IMR-90 (cell line): Measurements from ENCODE around the gene MKX. TPM values are rescaled to one million over a fixed set of nuclear protein-coding genes. Genes with fewer than 3 reads are reported as not detected.

Experiments used
- ATAC-seq: fragments of 200-7000 bp; cut with Tn5 transposase; 2 replicates; pipeline ENCODE4 v1.9.1; 2020; ENCODE audit warnings: low read depth, mild to moderate bottlenecking, moderate library complexity
- BruUV-seq: library from RNA; stranded (reverse); fragments of 400-500 nt; replicated peaks from 2 replicates; lab custom pipeline; 2021; lab: Mats Ljungman, UMichigan
- CTCF ChIA-PET: fragments of 300-600 bp; formaldehyde crosslinking; extraction: SDS; loops from one replicate; lab custom pipeline; 2021; ENCODE audit warnings: antibody characterized with exemption; lab: Yijun Ruan, JAX
- POLR2A ChIA-PET: fragments of 300-600 bp; sonication (Branson Sonifier 250); formaldehyde crosslinking; loops from one replicate; lab custom pipeline; 2022; ENCODE audit warnings: antibody characterized with exemption; ENCODE audit not compliant: unreplicated experiment; lab: Charles Lee
- DNase-seq: peaks from one replicate; pipeline ENCODE4 v3.0.0; 2013
- H2AFZ ChIP-seq: replicated peaks from 2 replicates; pipeline ENCODE3; 2013; ENCODE audit warnings: low read length, mild to moderate bottlenecking; ENCODE audit not compliant: poor library complexity
- H2AK5ac ChIP-seq: 2 replicates; pipeline ENCODE4 v1.6.1; 2013; ENCODE audit warnings: low read depth, low read length, inconsistent platforms
- H2AK9ac ChIP-seq: replicated peaks from 2 replicates; pipeline ENCODE3; 2013; ENCODE audit warnings: mild to moderate bottlenecking, low read depth, low read length, moderate library complexity; ENCODE audit not compliant: poor library complexity
- H2BK120ac ChIP-seq: 2 replicates; pipeline ENCODE4 v1.6.1; 2013; ENCODE audit warnings: low read depth, low read length, inconsistent platforms
- H2BK15ac ChIP-seq: 3 replicates; pipeline ENCODE4 v1.6.1; 2013; ENCODE audit warnings: low read depth, low read length, inconsistent platforms
- H2BK20ac ChIP-seq: 2 replicates; pipeline ENCODE4 v1.6.1; 2013; ENCODE audit warnings: low read depth, mild to moderate bottlenecking, inconsistent platforms, low read length, moderate library complexity
- H2BK5ac ChIP-seq: 2 replicates; pipeline ENCODE4 v1.6.1; 2013; ENCODE audit warnings: mild to moderate bottlenecking, low read depth, low read length, inconsistent platforms; ENCODE audit not compliant: poor library complexity, severe bottlenecking
- H3K14ac ChIP-seq: replicated peaks from 2 replicates; pipeline ENCODE4 v1.6.1; 2013; ENCODE audit warnings: low read depth, low read length, inconsistent platforms
- H3K18ac ChIP-seq: 2 replicates; pipeline ENCODE4 v1.6.1; 2013; ENCODE audit warnings: low read depth, low read length, control low read depth
- H3K23ac ChIP-seq: 2 replicates; pipeline ENCODE4 v1.6.1; 2013; ENCODE audit warnings: low read depth, low read length, inconsistent platforms
- H3K27ac ChIP-seq: 2 replicates; pipeline ENCODE4 v1.5.1; 2013; ENCODE audit warnings: mild to moderate bottlenecking, control low read depth, low read length; ENCODE audit not compliant: insufficient read depth
- H3K27me3 ChIP-seq: 2 replicates; pipeline ENCODE4 v1.6.1; 2013; ENCODE audit warnings: low read length; ENCODE audit not compliant: control insufficient read depth, insufficient read depth
- H3K36me3 ChIP-seq: 2 replicates; pipeline ENCODE4 v1.6.1; 2013; ENCODE audit warnings: low read length, mixed read lengths; ENCODE audit not compliant: control insufficient read depth, insufficient read depth
- H3K4ac ChIP-seq: 2 replicates; pipeline ENCODE4 v1.6.1; 2013; ENCODE audit warnings: low read depth, low read length, inconsistent platforms
- H3K4me1 ChIP-seq: 2 replicates; pipeline ENCODE4 v1.6.1; 2013; ENCODE audit warnings: low read length, mixed read lengths; ENCODE audit not compliant: control insufficient read depth, insufficient read depth
- H3K4me2 ChIP-seq: 2 replicates; pipeline ENCODE4 v1.6.1; 2013; ENCODE audit warnings: low read depth, mild to moderate bottlenecking, control low read depth, low read length, moderate library complexity
- H3K4me3 ChIP-seq: 2 replicates; pipeline ENCODE4 v1.5.1; 2013; ENCODE audit warnings: low read depth, mild to moderate bottlenecking, control low read depth, low read length, moderate library complexity; ENCODE audit not compliant: insufficient read depth
- H3K56ac ChIP-seq: 2 replicates; pipeline ENCODE4 v1.6.1; 2013; ENCODE audit warnings: low read length, inconsistent platforms; ENCODE audit not compliant: insufficient read depth; ENCODE audit errors: extremely low read depth
- H3K79me1 ChIP-seq, 2 experiments: 2 replicates each; pipeline ENCODE4 v1.6.1; 2013; ENCODE audit warnings: low read length in 2 of 2, inconsistent platforms in 1 of 2, low read depth in 1 of 2
- H3K9ac ChIP-seq: 2 replicates; pipeline ENCODE4 v1.6.1; 2013; ENCODE audit warnings: low read depth, low read length, control low read depth
- H3K9me1 ChIP-seq: 2 replicates; pipeline ENCODE4 v1.6.1; 2013; ENCODE audit warnings: low read length, inconsistent platforms; ENCODE audit not compliant: insufficient read depth
- H3K9me3 ChIP-seq: 2 replicates; pipeline ENCODE4 v1.6.1; 2013; ENCODE audit warnings: low read length; ENCODE audit not compliant: control insufficient read depth, insufficient read depth
- H4K20me1 ChIP-seq: 2 replicates; pipeline ENCODE4 v1.6.1; 2013; ENCODE audit warnings: low read length, inconsistent platforms; ENCODE audit not compliant: insufficient read depth
- H4K5ac ChIP-seq: 2 replicates; pipeline ENCODE4 v1.6.1; 2013; ENCODE audit warnings: mild to moderate bottlenecking, low read depth, low read length, control low read depth
- H4K8ac ChIP-seq, 2 experiments: 2 replicates each; pipeline ENCODE4 v1.6.1; 2013; ENCODE audit warnings: low read depth in 2 of 2, low read length in 2 of 2, control low read depth in 1 of 2, inconsistent platforms in 1 of 2
- H4K91ac ChIP-seq: 2 replicates; pipeline ENCODE4 v1.6.1; 2013; ENCODE audit warnings: low read depth, low read length, inconsistent platforms; ENCODE audit not compliant: insufficient read depth
- CHD1 ChIP-seq: IDR thresholded peaks from 2 replicates; pipeline ENCODE4 v1.6.1; 2012; ENCODE audit warnings: low read depth, low read length, improper control_type of control experiment
- POLR2A ChIP-seq: IDR thresholded peaks from 2 replicates; pipeline ENCODE4 v1.6.1; 2012; ENCODE audit warnings: mild to moderate bottlenecking, low read depth, low read length
- RAD21 ChIP-seq: IDR thresholded peaks from 2 replicates; pipeline ENCODE4 v1.6.1; 2012; ENCODE audit warnings: low read length, improper control_type of control experiment
- WGBS, 2 experiments: methylation state at CpG; one replicate each; pipeline versions ENCODE4 v1.1.5 to v1.1.7; 2013; ENCODE audit warnings: missing lambda C conversion rate in 2 of 2; ENCODE audit not compliant: insufficient read length in 1 of 2; ENCODE audit errors: extremely low coverage in 2 of 2; 5-methylcytosine and 5-hydroxymethylcytosine counted together
- dilution Hi-C: fragments of 300-500 bp; cut with HindIII; formaldehyde crosslinking; loops from one replicate; pipeline ENCODE4 v1.14.3; 2018; ENCODE audit warnings: low sequenced_read_pairs; ENCODE audit not compliant: unreplicated experiment
- in situ Hi-C: fragments of 300-500 bp; cut with MboI; formaldehyde crosslinking; loops from 3 replicates; pipeline ENCODE4 v1.14.3; 2019; ENCODE audit warnings: low sequenced_read_pairs, inconsistent platforms, mixed read lengths
- intact Hi-C: fragments of 100-400 bp; cut with micrococcal nuclease; formaldehyde crosslinking; loops from 2 replicates; pipeline ENCODE4 v1.10.0; 2022
- polyA plus RNA-seq, 3 experiments: library from polyadenylated mRNA; depleted of rRNA; stranded (reverse); fragments of >200 nt; gene quantifications; 2 replicates each; pipeline ENCODE4 v1.2.3, GENCODE V29; 2012; ENCODE audit warnings: low replicate concordance in 1 of 3
- total RNA-seq: library from RNA; depleted of rRNA; stranded (reverse); fragments of >200 nt; gene quantifications from 2 replicates; pipeline ENCODE4 v1.2.3, GENCODE V29; 2012
- TF ChIP-seq, protein P1 (sequence below): fragments of 150-350 bp; IDR thresholded peaks from 2 replicates; pipeline ENCODE4 v1.6.1; 2017; ENCODE audit warnings: mild to moderate bottlenecking, antibody characterized with exemption, low read length, low read depth
- TF ChIP-seq, protein P2 (sequence below): conservative IDR thresholded peaks from 2 replicates; pipeline ENCODE4 v1.5.1; 2012; ENCODE audit warnings: mild to moderate bottlenecking, low read depth, low read length, improper control_type of control experiment

Gene MKX
- total and polyA plus RNA-seq, 2 of the 4 experiments (the other 2 are of a cell fraction) = 0.10 to 0.36 TPM

DNA sequence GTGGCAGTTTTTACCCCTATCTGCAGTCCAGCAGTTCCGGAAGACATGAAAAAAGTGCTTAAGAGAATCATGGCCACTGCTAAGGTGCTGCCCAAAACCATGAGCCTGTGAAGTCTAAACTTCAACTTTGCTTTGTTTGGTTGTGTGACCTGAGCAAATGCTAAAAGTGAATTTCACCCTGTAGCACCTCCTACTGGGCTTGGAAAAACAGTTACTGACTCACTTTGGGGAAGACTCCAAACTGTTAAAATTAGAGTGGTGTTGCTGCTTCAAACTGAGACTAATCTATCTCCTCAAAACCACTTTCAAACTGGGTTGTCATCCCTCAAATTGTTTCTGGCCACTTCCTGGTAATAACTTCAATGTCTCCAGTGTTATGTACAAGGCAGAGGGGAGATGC is 21.3 kb downstream of the MKX start:
- Histone ChIP-seq H4K8ac (peak overlapping the region in 1 of 2 experiments; percentile 78; a peak in 3 of 4 replicates), H3K27me3 (0 out of 2 replicates have a peak, but pooled peaks cover 1% of the 10 kb centered on the region), H3K36me3 (no peaks in the 10 kb centered on the region), H2BK15ac (peak overlapping the region; percentile 98; the same call in 1 of the 3 replicates), H3K9me3 (no peaks in the 10 kb centered on the region), H2AK5ac (peak overlapping the region; percentile 67; the same call in 1 of the 2 replicates), H4K5ac (peak overlapping the region; percentile 52), H2BK120ac (peak overlapping the region; percentile 90), H3K23ac (peak overlapping the region; percentile 88), H2AFZ (peak overlapping the region; percentile 64), H3K79me1 (no peaks in the 10 kb centered on the region), H2BK20ac (peak overlapping the region; percentile 96), H3K4me1 (peaks cover 11% of the 10 kb centered on the region), H3K9ac (no peak overlapping the region; the same call in 1 of the 2 replicates), H3K4me3 (no peak overlapping the region), H2BK5ac (peak overlapping the region; percentile 77), H2AK9ac (no peak overlapping the region), H3K27ac (peak overlapping the region; percentile 4; the same call in 1 of the 2 replicates), H3K9me1 (peaks cover 3% of the 10 kb centered on the region), H3K18ac (peak overlapping the region; percentile 78), H4K91ac (peak overlapping the region; percentile 90), H3K56ac (no peak overlapping the region), H3K4me2 (no peak overlapping the region), H3K4ac (peak overlapping the region; percentile 91), H3K14ac (peak overlapping the region; percentile 73), H4K20me1 (no peaks in the 10 kb centered on the region)
- POLR2A ChIA-PET = no interaction called here
- ATAC-seq (no peak; the same call in 1 of the 2 replicates), DNase-seq (no peak)
- CTCF ChIA-PET = no interaction called here
- WGBS, 2 experiments = no CpG with 5 or more reads among the region's 1 CpG
- dilution Hi-C loops = no loop called here
- intact Hi-C loops = loop anchor here (5.0 kb wide), 1 partner anchor 167 kb away; no protein-coding TSS in a partner anchor
- in situ Hi-C loops = no loop called here
- TF ChIP-seq, protein P1, sequence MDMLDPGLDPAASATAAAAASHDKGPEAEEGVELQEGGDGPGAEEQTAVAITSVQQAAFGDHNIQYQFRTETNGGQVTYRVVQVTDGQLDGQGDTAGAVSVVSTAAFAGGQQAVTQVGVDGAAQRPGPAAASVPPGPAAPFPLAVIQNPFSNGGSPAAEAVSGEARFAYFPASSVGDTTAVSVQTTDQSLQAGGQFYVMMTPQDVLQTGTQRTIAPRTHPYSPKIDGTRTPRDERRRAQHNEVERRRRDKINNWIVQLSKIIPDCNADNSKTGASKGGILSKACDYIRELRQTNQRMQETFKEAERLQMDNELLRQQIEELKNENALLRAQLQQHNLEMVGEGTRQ = no peak
- TF ChIP-seq RAD21 = peak; percentile 11; the same call in 1 of the 2 replicates
- TF ChIP-seq CHD1 = no peak
- TF ChIP-seq POLR2A = no peak
- TF ChIP-seq, protein P2, sequence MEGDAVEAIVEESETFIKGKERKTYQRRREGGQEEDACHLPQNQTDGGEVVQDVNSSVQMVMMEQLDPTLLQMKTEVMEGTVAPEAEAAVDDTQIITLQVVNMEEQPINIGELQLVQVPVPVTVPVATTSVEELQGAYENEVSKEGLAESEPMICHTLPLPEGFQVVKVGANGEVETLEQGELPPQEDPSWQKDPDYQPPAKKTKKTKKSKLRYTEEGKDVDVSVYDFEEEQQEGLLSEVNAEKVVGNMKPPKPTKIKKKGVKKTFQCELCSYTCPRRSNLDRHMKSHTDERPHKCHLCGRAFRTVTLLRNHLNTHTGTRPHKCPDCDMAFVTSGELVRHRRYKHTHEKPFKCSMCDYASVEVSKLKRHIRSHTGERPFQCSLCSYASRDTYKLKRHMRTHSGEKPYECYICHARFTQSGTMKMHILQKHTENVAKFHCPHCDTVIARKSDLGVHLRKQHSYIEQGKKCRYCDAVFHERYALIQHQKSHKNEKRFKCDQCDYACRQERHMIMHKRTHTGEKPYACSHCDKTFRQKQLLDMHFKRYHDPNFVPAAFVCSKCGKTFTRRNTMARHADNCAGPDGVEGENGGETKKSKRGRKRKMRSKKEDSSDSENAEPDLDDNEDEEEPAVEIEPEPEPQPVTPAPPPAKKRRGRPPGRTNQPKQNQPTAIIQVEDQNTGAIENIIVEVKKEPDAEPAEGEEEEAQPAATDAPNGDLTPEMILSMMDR = peak; percentile 34
- no TSS peak for BruUV-seq
